Subcutaneous abdominal adipose tissue (tissue), 5 donors: ENCODE data around the gene BTAF1.
"Not testable (repeated sequence)": the region's sequence is repeated elsewhere in the genome, so short reads cannot be mapped to it uniquely, and the experiment has no call there.

Source experiments
- H3K27ac ChIP-seq: one replicate; pipeline ENCODE4 v1.7.0; 2013; ENCODE audit warnings: low read depth, mild to moderate bottlenecking, inconsistent platforms, low read length, moderate library complexity
- H3K27me3 ChIP-seq, 5 donors: one replicate each; pipeline ENCODE4 v1.7.0; 2013; ENCODE audit warnings: low read length in 5 of 5, inconsistent platforms in 1 of 5; ENCODE audit not compliant: control insufficient read depth in 5 of 5, insufficient read depth in 4 of 5
- H3K36me3 ChIP-seq, 5 donors: one replicate each; pipeline ENCODE4 v1.7.0; 2013; ENCODE audit warnings: low read length in 5 of 5; ENCODE audit not compliant: control insufficient read depth in 5 of 5, insufficient read depth in 5 of 5
- H3K4me1 ChIP-seq, 5 donors: one replicate each; pipeline ENCODE4 v1.7.0; 2013; ENCODE audit warnings: low read length in 5 of 5, mild to moderate bottlenecking in 3 of 5, moderate library complexity in 1 of 5; ENCODE audit not compliant: control insufficient read depth in 5 of 5, insufficient read depth in 5 of 5
- H3K4me3 ChIP-seq, 5 donors: one replicate each; pipeline ENCODE4 v1.7.0; 2013; ENCODE audit warnings: low read length in 5 of 5, low read depth in 1 of 5
- H3K9ac ChIP-seq, 5 donors: one replicate each; pipeline ENCODE4 v1.7.0; 2013; ENCODE audit warnings: low read length in 5 of 5, mild to moderate bottlenecking in 4 of 5, moderate library complexity in 3 of 5
- H3K9me3 ChIP-seq, 5 donors: one replicate each; pipeline ENCODE4 v1.7.0; 2013; ENCODE audit warnings: low read length in 5 of 5; ENCODE audit not compliant: control insufficient read depth in 5 of 5
- donor health status: healthy.
- donor health status: healthy.
- donor health status: healthy.
- donor health status: healthy.
- donor health status: healthy.

BTAF1 gene

GRCh38 chr10:92033070-92033469, 109.5 kb downstream of the BTAF1 start:
- H3K27me3 ChIP-seq, H3K27ac ChIP-seq, H3K4me3 ChIP-seq, H3K4me1 ChIP-seq, H3K9ac ChIP-seq, H3K9me3 ChIP-seq: not testable (repeated sequence)
- peaks cover 7 to 43% (median 32%) of the 10 kb centered on the region in 5 donors for H3K36me3 ChIP-seq

GRCh38 chr10:92038949-92039348, 115.4 kb downstream of the BTAF1 start:
- no peaks in the 10 kb centered on the region for H3K27me3 ChIP-seq
- H3K9ac ChIP-seq = no peak overlapping the region
- no peak overlapping the region for H3K27ac ChIP-seq
- H3K36me3 ChIP-seq = peaks cover 0 to 6% (median 4%) of the 10 kb centered on the region in 5 donors
- no peaks in the 10 kb centered on the region for H3K4me1 ChIP-seq
- H3K9me3 ChIP-seq = no peaks in the 10 kb centered on the region
- no peak overlapping the region for H3K4me3 ChIP-seq

- Histone ChIP-seq H3K4me3 (no peak overlapping the region), H3K27ac (no peak overlapping the region), H3K36me3 (no peaks in the 10 kb centered on the region), H3K4me1 (peaks cover 0 to 3% (median 0%) of the 10 kb centered on the region in 5 donors), H3K9me3 (no peaks in the 10 kb centered on the region), H3K9ac (no peak overlapping the region), H3K27me3 (peaks cover 0 to 4% (median 0%) of the 10 kb centered on the region in 5 donors)
Observed at GRCh38 chr10:92042541-92042940, 119.0 kb downstream of the BTAF1 start.

- Histone ChIP-seq H3K4me3 (no peak overlapping the region), H3K4me1 (peaks cover 0 to 3% (median 0%) of the 10 kb centered on the region in 5 donors), H3K9me3 (no peaks in the 10 kb centered on the region), H3K9ac (no peak overlapping the region), H3K27me3 (peaks cover 0 to 4% (median 0%) of the 10 kb centered on the region in 5 donors), H3K27ac (no peak overlapping the region), H3K36me3 (peaks cover 0 to 4% (median 0%) of the 10 kb centered on the region in 5 donors)
Observed at GRCh38 chr10:92045641-92046106, 122.1 kb downstream of the BTAF1 start.

- Histone ChIP-seq H3K9me3 (no peaks in the 10 kb centered on the region), H3K4me3 (no peak overlapping the region), H3K27me3 (peaks cover 0 to 4% (median 0%) of the 10 kb centered on the region in 5 donors), H3K9ac (no peak overlapping the region), H3K4me1 (peaks cover 0 to 3% (median 0%) of the 10 kb centered on the region in 5 donors), H3K27ac (no peak overlapping the region), H3K36me3 (peaks cover 2 to 12% (median 9%) of the 10 kb centered on the region in 5 donors)
Observed at GRCh38 chr10:92047215-92047614, 123.6 kb downstream of the BTAF1 start.

GRCh38 chr10:92052088-92052487, 128.5 kb downstream of the BTAF1 start:
- Histone ChIP-seq H3K27ac (no peak overlapping the region), H3K27me3 (no peaks in the 10 kb centered on the region), H3K9me3 (no peaks in the 10 kb centered on the region), H3K4me3 (no peak overlapping the region), H3K36me3 (peaks cover 4 to 30% (median 14%) of the 10 kb centered on the region in 5 donors), H3K9ac (no peak overlapping the region), H3K4me1 (no peaks in the 10 kb centered on the region)

- no peaks in the 10 kb centered on the region for H3K9me3 ChIP-seq
- H3K36me3 ChIP-seq = peaks cover 4 to 29% (median 14%) of the 10 kb centered on the region in 5 donors
- no peaks in the 10 kb centered on the region for H3K27me3 ChIP-seq
- no peak overlapping the region for H3K4me3 ChIP-seq
- H3K9ac ChIP-seq = no peak overlapping the region
- no peaks in the 10 kb centered on the region for H3K4me1 ChIP-seq
- no peak overlapping the region for H3K27ac ChIP-seq
Observed at GRCh38 chr10:92052741-92053140, 129.2 kb downstream of the BTAF1 start.

- H3K27ac ChIP-seq = no peak overlapping the region
- H3K4me3 ChIP-seq = no peak overlapping the region
- H3K36me3 ChIP-seq = peaks cover 4 to 26% (median 13%) of the 10 kb centered on the region in 5 donors
- no peaks in the 10 kb centered on the region for H3K27me3 ChIP-seq
- H3K9me3 ChIP-seq = no peaks in the 10 kb centered on the region
- no peaks in the 10 kb centered on the region for H3K4me1 ChIP-seq
- no peak overlapping the region for H3K9ac ChIP-seq
Observed at GRCh38 chr10:92054807-92055206, 131.2 kb downstream of the BTAF1 start.

GRCh38 chr10:92062273-92062672, 138.7 kb downstream of the BTAF1 start:
- no peak overlapping the region for H3K27ac ChIP-seq
- H3K9ac ChIP-seq = no peak overlapping the region
- no peaks in the 10 kb centered on the region for H3K27me3 ChIP-seq

GRCh38 chr10:92064506-92064905, 140.9 kb downstream of the BTAF1 start:
- peaks cover 0 to 4% (median 0%) of the 10 kb centered on the region in 5 donors for H3K36me3 ChIP-seq
- no peak overlapping the region for H3K9ac ChIP-seq
- no peaks in the 10 kb centered on the region for H3K9me3 ChIP-seq
- H3K4me3 ChIP-seq = no peak overlapping the region
- no peaks in the 10 kb centered on the region for H3K27me3 ChIP-seq
- H3K27ac ChIP-seq = no peak overlapping the region
- H3K4me1 ChIP-seq = no peaks in the 10 kb centered on the region

More at GRCh38 chr10:92062273-92062672, 138.7 kb downstream of the BTAF1 start:
- Histone ChIP-seq H3K9me3 (no peaks in the 10 kb centered on the region), H3K36me3 (peaks cover 0 to 4% (median 0%) of the 10 kb centered on the region in 5 donors), H3K4me3 (no peak overlapping the region), H3K4me1 (no peaks in the 10 kb centered on the region)
